ENCODE data around the gene CFAP65. TPM values are rescaled to one million over a fixed set of nuclear protein-coding genes. Genes with fewer than 3 reads are reported as not detected.

The CFAP65 gene
- total RNA-seq, 1 experiment from 2014 or later, result 0.44 TPM

DNA sequence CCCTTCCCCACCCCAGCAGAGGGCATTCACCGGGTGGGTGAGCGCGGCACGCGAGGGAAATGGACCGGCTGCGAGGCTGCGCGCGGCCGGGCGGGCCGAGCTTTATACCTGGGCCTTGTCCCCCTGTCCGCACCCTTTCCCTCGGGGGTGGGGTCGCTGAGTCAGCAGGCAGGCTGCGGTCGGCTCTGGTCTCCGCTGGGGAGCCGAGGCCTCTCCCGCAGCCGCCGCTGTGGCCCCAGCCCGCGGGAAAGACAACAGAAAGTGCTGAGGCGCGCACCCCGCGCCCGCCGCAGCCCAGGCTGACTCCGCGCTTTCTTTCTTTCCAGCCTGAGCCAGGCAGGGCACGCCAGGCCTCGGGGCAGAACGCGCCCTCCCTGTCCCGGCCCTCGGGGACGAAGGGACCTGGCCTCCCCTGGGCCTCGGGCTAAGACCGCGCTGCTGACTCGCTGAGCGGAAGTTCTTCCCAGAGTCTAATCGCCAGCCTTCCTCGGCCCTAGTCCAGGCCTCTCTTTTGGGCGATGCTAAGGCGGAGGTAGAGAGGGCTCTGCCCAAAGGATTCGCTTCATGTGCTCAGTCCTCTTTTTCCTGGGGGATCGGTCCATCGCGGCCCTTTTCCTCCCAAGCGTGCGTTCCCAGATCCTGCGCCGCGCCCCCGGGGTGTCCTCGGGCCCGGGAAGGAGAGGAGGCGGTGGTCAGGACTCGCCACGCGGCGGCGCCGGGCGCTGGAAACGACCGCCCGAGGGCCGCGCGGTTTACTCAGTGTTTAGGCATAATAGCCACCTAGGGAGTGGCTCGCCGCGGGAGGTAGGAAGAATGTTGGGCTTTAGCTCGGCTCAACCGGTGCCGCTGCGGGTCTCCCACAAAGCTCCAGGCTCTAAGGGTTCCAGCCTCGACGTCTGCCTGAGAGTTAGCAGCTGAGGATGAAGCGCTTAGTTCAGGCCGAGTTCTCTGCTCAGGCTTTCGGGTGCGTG is 47.7 kb downstream of the CFAP65 start, which contains the start of gene CRYBA2:
TSS of gene CRYBA2 (minus strand) at position 78 of the 971 bp plus-strand sequence. CDS start 246 bp downstream, outside the sequence.
- peak; percentile 53 for DNase-seq (ENCODE audit: low spot score)
- peaks cover 9% of the 10 kb centered on the region for H3K4me1 Mint-ChIP-seq
- H3K27me3 Mint-ChIP-seq (ENCODE audit: low read depth), result peaks cover 100% of the 10 kb centered on the region
- no peaks in the 10 kb centered on the region for H3K36me3 Mint-ChIP-seq
- TF ChIP-seq CBFB (CRISPR knock-in tag; IDR thresholded peaks at IDR 0.05; ENCODE audit: low read depth) (no peak), TEAD1 (CRISPR knock-in tag; IDR thresholded peaks at IDR 0.05) (no peak), ATF3 (CRISPR knock-in tag; conservative IDR thresholded peaks at IDR 0.05) (no peak), GTF2I (CRISPR knock-in tag; conservative IDR thresholded peaks at IDR 0.05) (no peak), TEAD4 (CRISPR knock-in tag; IDR thresholded peaks at IDR 0.05) (no peak), PRDM15 (CRISPR knock-in tag; IDR thresholded peaks at IDR 0.05) (peak; percentile 55; the same call in 1 of the 2 replicates), KAT7 (CRISPR knock-in tag; IDR thresholded peaks at IDR 0.05; ENCODE audit: borderline replicate concordance) (no peak), ZNF396 (CRISPR knock-in tag; IDR thresholded peaks at IDR 0.05; ENCODE audit: borderline replicate concordance) (no peak), E2F5 (CRISPR knock-in tag; IDR thresholded peaks at IDR 0.05) (no peak), FOXK1 (CRISPR knock-in tag; IDR thresholded peaks at IDR 0.05) (no peak), ZNF121 (CRISPR knock-in tag; IDR thresholded peaks at IDR 0.05) (peak; percentile 47; the same call in 1 of the 2 replicates), ZNF423 (CRISPR knock-in tag; IDR thresholded peaks at IDR 0.05) (peak; percentile 83), NR1H2 (CRISPR knock-in tag; IDR thresholded peaks at IDR 0.05) (no peak)
- TF ChIP-seq, protein P1, sequence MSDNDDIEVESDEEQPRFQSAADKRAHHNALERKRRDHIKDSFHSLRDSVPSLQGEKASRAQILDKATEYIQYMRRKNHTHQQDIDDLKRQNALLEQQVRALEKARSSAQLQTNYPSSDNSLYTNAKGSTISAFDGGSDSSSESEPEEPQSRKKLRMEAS (CRISPR knock-in tag; IDR thresholded peaks at IDR 0.05), result peak; percentile 20; the same call in 1 of the 2 replicates
- TF ChIP-seq, protein P2, sequence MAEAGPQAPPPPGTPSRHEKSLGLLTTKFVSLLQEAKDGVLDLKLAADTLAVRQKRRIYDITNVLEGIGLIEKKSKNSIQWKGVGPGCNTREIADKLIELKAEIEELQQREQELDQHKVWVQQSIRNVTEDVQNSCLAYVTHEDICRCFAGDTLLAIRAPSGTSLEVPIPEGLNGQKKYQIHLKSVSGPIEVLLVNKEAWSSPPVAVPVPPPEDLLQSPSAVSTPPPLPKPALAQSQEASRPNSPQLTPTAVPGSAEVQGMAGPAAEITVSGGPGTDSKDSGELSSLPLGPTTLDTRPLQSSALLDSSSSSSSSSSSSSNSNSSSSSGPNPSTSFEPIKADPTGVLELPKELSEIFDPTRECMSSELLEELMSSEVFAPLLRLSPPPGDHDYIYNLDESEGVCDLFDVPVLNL (CRISPR knock-in tag; IDR thresholded peaks at IDR 0.05; ENCODE audit: borderline replicate concordance, low read depth), result no peak
- TF ChIP-seq, protein P3, sequence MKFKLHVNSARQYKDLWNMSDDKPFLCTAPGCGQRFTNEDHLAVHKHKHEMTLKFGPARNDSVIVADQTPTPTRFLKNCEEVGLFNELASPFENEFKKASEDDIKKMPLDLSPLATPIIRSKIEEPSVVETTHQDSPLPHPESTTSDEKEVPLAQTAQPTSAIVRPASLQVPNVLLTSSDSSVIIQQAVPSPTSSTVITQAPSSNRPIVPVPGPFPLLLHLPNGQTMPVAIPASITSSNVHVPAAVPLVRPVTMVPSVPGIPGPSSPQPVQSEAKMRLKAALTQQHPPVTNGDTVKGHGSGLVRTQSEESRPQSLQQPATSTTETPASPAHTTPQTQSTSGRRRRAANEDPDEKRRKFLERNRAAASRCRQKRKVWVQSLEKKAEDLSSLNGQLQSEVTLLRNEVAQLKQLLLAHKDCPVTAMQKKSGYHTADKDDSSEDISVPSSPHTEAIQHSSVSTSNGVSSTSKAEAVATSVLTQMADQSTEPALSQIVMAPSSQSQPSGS (CRISPR knock-in tag; IDR thresholded peaks at IDR 0.05; ENCODE audit: borderline replicate concordance, low read depth), result no peak
- TF ChIP-seq, protein P4, sequence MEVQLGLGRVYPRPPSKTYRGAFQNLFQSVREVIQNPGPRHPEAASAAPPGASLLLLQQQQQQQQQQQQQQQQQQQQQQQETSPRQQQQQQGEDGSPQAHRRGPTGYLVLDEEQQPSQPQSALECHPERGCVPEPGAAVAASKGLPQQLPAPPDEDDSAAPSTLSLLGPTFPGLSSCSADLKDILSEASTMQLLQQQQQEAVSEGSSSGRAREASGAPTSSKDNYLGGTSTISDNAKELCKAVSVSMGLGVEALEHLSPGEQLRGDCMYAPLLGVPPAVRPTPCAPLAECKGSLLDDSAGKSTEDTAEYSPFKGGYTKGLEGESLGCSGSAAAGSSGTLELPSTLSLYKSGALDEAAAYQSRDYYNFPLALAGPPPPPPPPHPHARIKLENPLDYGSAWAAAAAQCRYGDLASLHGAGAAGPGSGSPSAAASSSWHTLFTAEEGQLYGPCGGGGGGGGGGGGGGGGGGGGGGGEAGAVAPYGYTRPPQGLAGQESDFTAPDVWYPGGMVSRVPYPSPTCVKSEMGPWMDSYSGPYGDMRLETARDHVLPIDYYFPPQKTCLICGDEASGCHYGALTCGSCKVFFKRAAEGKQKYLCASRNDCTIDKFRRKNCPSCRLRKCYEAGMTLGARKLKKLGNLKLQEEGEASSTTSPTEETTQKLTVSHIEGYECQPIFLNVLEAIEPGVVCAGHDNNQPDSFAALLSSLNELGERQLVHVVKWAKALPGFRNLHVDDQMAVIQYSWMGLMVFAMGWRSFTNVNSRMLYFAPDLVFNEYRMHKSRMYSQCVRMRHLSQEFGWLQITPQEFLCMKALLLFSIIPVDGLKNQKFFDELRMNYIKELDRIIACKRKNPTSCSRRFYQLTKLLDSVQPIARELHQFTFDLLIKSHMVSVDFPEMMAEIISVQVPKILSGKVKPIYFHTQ (CRISPR knock-in tag; IDR thresholded peaks at IDR 0.05), result no peak
- TF ChIP-seq, protein P5, sequence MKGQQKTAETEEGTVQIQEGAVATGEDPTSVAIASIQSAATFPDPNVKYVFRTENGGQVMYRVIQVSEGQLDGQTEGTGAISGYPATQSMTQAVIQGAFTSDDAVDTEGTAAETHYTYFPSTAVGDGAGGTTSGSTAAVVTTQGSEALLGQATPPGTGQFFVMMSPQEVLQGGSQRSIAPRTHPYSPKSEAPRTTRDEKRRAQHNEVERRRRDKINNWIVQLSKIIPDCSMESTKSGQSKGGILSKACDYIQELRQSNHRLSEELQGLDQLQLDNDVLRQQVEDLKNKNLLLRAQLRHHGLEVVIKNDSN (CRISPR knock-in tag; IDR thresholded peaks at IDR 0.05), result no peak
- TF ChIP-seq, protein P6, sequence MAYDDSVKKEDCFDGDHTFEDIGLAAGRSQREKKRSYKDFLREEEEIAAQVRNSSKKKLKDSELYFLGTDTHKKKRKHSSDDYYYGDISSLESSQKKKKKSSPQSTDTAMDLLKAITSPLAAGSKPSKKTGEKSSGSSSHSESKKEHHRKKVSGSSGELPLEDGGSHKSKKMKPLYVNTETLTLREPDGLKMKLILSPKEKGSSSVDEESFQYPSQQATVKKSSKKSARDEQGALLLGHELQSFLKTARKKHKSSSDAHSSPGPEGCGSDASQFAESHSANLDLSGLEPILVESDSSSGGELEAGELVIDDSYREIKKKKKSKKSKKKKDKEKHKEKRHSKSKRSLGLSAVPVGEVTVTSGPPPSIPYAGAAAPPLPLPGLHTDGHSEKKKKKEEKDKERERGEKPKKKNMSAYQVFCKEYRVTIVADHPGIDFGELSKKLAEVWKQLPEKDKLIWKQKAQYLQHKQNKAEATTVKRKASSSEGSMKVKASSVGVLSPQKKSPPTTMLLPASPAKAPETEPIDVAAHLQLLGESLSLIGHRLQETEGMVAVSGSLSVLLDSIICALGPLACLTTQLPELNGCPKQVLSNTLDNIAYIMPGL (CRISPR knock-in tag; IDR thresholded peaks at IDR 0.05), result no peak
- H3K27ac Mint-ChIP-seq, result no peak within 1 kb of the TSS
- ChIA-PET CTCF (interaction anchor here (0.6 to 10.6 kb wide), 14 partner anchors 8 to 161 kb away, joined by 3 to 158 read pairs (median 5); partner anchors contain the start of genes CFAP65 and FEV), POLR2A (no interaction called here)
- ATAC-seq, result peak; percentile 8
- H3K4me3 Mint-ChIP-seq, result peak within 1 kb of the TSS; percentile 14
- H3K9me3 Mint-ChIP-seq, result no peaks in the 10 kb centered on the region
